OCI-M2 (cell line): ENCODE data around the gene CFAP61.

Experiments used
- DNase-seq: peaks from one replicate; lab custom pipeline; 2025; ENCODE audit not compliant: unreplicated experiment; lab: John Stamatoyannopoulos, UW

Gene CFAP61

GRCh38 chr20:20362774-20363433, 310.6 kb downstream of the CFAP61 start:
- DNase-seq: no peak

GRCh38 chr20:20363434-20363798, 311.1 kb downstream of the CFAP61 start:
- no peak for DNase-seq

- DNase-seq: no peak
Observed at GRCh38 chr20:20363799-20364592, 311.7 kb downstream of the CFAP61 start.

- no peak for DNase-seq
Observed at GRCh38 chr20:20364593-20365479, 312.5 kb downstream of the CFAP61 start.

GRCh38 chr20:20365480-20366161, 313.3 kb downstream of the CFAP61 start:
- no peak for DNase-seq

- DNase-seq: no peak
Observed at GRCh38 chr20:20366551-20366875, 314.2 kb downstream of the CFAP61 start.

- no peak for DNase-seq
Observed at GRCh38 chr20:20366876-20367574, 314.7 kb downstream of the CFAP61 start.

- DNase-seq: no peak
Observed at GRCh38 chr20:20367575-20368417, 315.5 kb downstream of the CFAP61 start, which contains the start of gene INSM1. Gene INSM1 (plus strand): TSS chr20:20368104. CDS start chr20:20368268, 164 bp downstream.

GRCh38 chr20:20368418-20369249, 316.3 kb downstream of the CFAP61 start:
- DNase-seq: no peak

GRCh38 chr20:20369250-20370093, 317.1 kb downstream of the CFAP61 start:
- DNase-seq: no peak

GRCh38 chr20:20370094-20370575, 317.8 kb downstream of the CFAP61 start:
- no peak for DNase-seq

- no peak for DNase-seq
Observed at GRCh38 chr20:20371083-20371482, 318.8 kb downstream of the CFAP61 start.

GRCh38 chr20:20371681-20372080, 319.3 kb downstream of the CFAP61 start:
- DNase-seq: no peak

GRCh38 chr20:20373091-20373571, 320.8 kb downstream of the CFAP61 start:
- DNase-seq: no peak

- no peak for DNase-seq
Observed at GRCh38 chr20:20375862-20376261, 323.5 kb downstream of the CFAP61 start.

- no peak for DNase-seq
Observed at GRCh38 chr20:20386192-20386591, 333.9 kb downstream of the CFAP61 start.

- DNase-seq: no peak
Observed at GRCh38 chr20:20390393-20390792, 338.1 kb downstream of the CFAP61 start.
